Measurements from ENCODE around the gene LRMDA. TPM values are rescaled to one million over a fixed set of nuclear protein-coding genes. Genes with fewer than 3 reads are reported as not detected.

Gene LRMDA
- total and polyA plus RNA-seq, 2 of the 4 experiments (the other 2 are of a cell fraction): 0.07 TPM; not detected in 1

GRCh38 chr10:76278811-76279460, 847.5 kb downstream of the LRMDA start:
- H4K5ac ChIP-seq (ENCODE audit: low read depth, low read length): no peak overlapping the region
- no peak overlapping the region for H4K8ac ChIP-seq (ENCODE audit: low read depth in 2 of 2, low read length in 2 of 2)
- H3K4ac ChIP-seq (ENCODE audit: low read depth, low read length): no peak overlapping the region
- H3K27ac ChIP-seq (ENCODE audit: insufficient read depth, low read length): no peak overlapping the region
- H2AK9ac ChIP-seq (replicated peaks; ENCODE audit: low read depth, low read length, poor library complexity): no peak overlapping the region
- no CpG with 5 or more reads among the region's 1 CpG for WGBS, 2 experiments (ENCODE audit: extremely low coverage in 2 of 2, insufficient read length in 1 of 2)
- no peaks in the 10 kb centered on the region for H3K36me3 ChIP-seq (ENCODE audit: control insufficient read depth, insufficient read depth, low read length)
- DNase-seq (no peak), ATAC-seq (ENCODE audit: low read depth) (no peak)
- H2AFZ ChIP-seq (replicated peaks; ENCODE audit: low read length, poor library complexity): no peak overlapping the region
- H3K9ac ChIP-seq (ENCODE audit: low read depth, low read length): no peak overlapping the region
- H3K9me1 ChIP-seq (ENCODE audit: insufficient read depth, low read length): no peaks in the 10 kb centered on the region
- H3K4me3 ChIP-seq (ENCODE audit: insufficient read depth, low read depth, low read length): no peak overlapping the region
- no peak overlapping the region for H2AK5ac ChIP-seq (ENCODE audit: low read depth, low read length)
- no peak overlapping the region for H2BK15ac ChIP-seq (ENCODE audit: low read depth, low read length)
- ChIA-PET POLR2A (ENCODE audit: unreplicated experiment) (no interaction called here), CTCF (no interaction called here)
- no peak overlapping the region for H3K56ac ChIP-seq (ENCODE audit: extremely low read depth, insufficient read depth, low read length)
- H3K27me3 ChIP-seq (ENCODE audit: control insufficient read depth, insufficient read depth, low read length): no peaks in the 10 kb centered on the region
- no peak overlapping the region for H3K14ac ChIP-seq (replicated peaks; ENCODE audit: low read depth, low read length)
- intact Hi-C loops (cut with micrococcal nuclease) (no loop called here), in situ Hi-C loops (cut with MboI; ENCODE audit: low sequenced_read_pairs) (no loop called here), dilution Hi-C loops (cut with HindIII; ENCODE audit: low sequenced_read_pairs, unreplicated experiment) (no loop called here)
- no peaks in the 10 kb centered on the region for H4K20me1 ChIP-seq (ENCODE audit: insufficient read depth, low read length)
- no peak overlapping the region for H4K91ac ChIP-seq (ENCODE audit: insufficient read depth, low read depth, low read length)
- no peak overlapping the region for H3K23ac ChIP-seq (ENCODE audit: low read depth, low read length)
- no peak overlapping the region for H2BK20ac ChIP-seq (ENCODE audit: low read depth, low read length)
- no peaks in the 10 kb centered on the region for H3K79me1 ChIP-seq (ENCODE audit: low read depth in 1 of 2, low read length in 2 of 2)
- no peak overlapping the region for H3K4me2 ChIP-seq (ENCODE audit: low read depth, low read length)
- no peak overlapping the region for H2BK120ac ChIP-seq (ENCODE audit: low read depth, low read length)
- peaks cover 7% of the 10 kb centered on the region for H3K9me3 ChIP-seq (ENCODE audit: control insufficient read depth, insufficient read depth, low read length)
- no peak overlapping the region for H2BK5ac ChIP-seq (ENCODE audit: low read depth, low read length, poor library complexity, severe bottlenecking)
- no TSS peak for BruUV-seq (replicated peaks)
- H3K18ac ChIP-seq (ENCODE audit: low read depth, low read length): no peak overlapping the region
- peaks cover 6% of the 10 kb centered on the region for H3K4me1 ChIP-seq (ENCODE audit: control insufficient read depth, insufficient read depth, low read length)
- TF ChIP-seq MAFK (IDR thresholded peaks at IDR 0.05; ENCODE audit: low read depth, low read length) (no peak), FOS (IDR thresholded peaks at IDR 0.05; ENCODE audit: low read depth, low read length) (no peak), MAZ (IDR thresholded peaks at IDR 0.05; ENCODE audit: borderline replicate concordance, low read depth, low read length) (no peak), RFX5 (IDR thresholded peaks at IDR 0.05; ENCODE audit: low read depth, low read length) (no peak), CEBPB (IDR thresholded peaks at IDR 0.05; ENCODE audit: low read depth, low read length) (no peak), CTCF (conservative IDR thresholded peaks at IDR 0.05; ENCODE audit: low read depth, low read length) (no peak), ELK1 (IDR thresholded peaks at IDR 0.05; ENCODE audit: borderline replicate concordance, low read depth, low read length) (no peak), CHD1 (IDR thresholded peaks at IDR 0.05; ENCODE audit: low read depth, low read length) (no peak), POLR2A (IDR thresholded peaks at IDR 0.05; ENCODE audit: low read depth, low read length) (no peak), USF2 (IDR thresholded peaks at IDR 0.05; ENCODE audit: low read depth, low read length) (no peak)

Data from IMR-90 (cell line).